Fibroblast of lung (primary cell): ENCODE data around the gene SLC38A10. TPM values are rescaled to one million over a fixed set of nuclear protein-coding genes. Genes with fewer than 3 reads are reported as not detected.

Experiments
- DNase-seq, 2 donors: peaks; one replicate each; pipeline versions ENCODE4 v3.0.0 to v3.0.0-alpha.2; 2010; ENCODE audit warnings: low read depth in 2 of 2
- H2AFZ ChIP-seq: 2 replicates; pipeline ENCODE4 v1.5.1; 2012; ENCODE audit warnings: low read length, control low read depth, inconsistent platforms
- H3K27ac ChIP-seq: 2 replicates; pipeline ENCODE4 v1.5.1; 2011; ENCODE audit warnings: low read length, control low read depth; ENCODE audit not compliant: insufficient read depth
- H3K27me3 ChIP-seq: 2 replicates; pipeline ENCODE4 v1.5.1; 2011; ENCODE audit warnings: mild to moderate bottlenecking, low read length; ENCODE audit not compliant: control insufficient read depth, insufficient read depth
- H3K36me3 ChIP-seq: 2 replicates; pipeline ENCODE4 v1.5.1; 2011; ENCODE audit warnings: low read length; ENCODE audit not compliant: control insufficient read depth, insufficient read depth
- H3K4me1 ChIP-seq: 2 replicates; pipeline ENCODE4 v1.5.1; 2011; ENCODE audit warnings: low read length; ENCODE audit not compliant: control insufficient read depth, insufficient read depth; ENCODE audit errors: extremely low read depth
- H3K4me2 ChIP-seq: 2 replicates; pipeline ENCODE4 v1.5.1; 2011; ENCODE audit warnings: low read length, control low read depth; ENCODE audit not compliant: insufficient read depth; ENCODE audit errors: extremely low read depth
- H3K4me3 ChIP-seq, 4 experiments: fragments of 200-600 bp in 1 of 4; sonication (generic) in 1 of 4; replicated peaks in 1 of 4; 2 replicates each; pipeline ENCODE4 v1.5.1; 2011 to 2016; ENCODE audit warnings: low read length in 4 of 4, low read depth in 3 of 4, mild to moderate bottlenecking in 3 of 4, control low read depth in 2 of 4, inconsistent platforms in 1 of 4, mixed read lengths in 1 of 4; ENCODE audit not compliant: insufficient read depth in 1 of 4; ENCODE audit errors: control extremely low read depth in 1 of 4
- H3K79me2 ChIP-seq: 2 replicates; pipeline ENCODE4 v1.5.1; 2012; ENCODE audit warnings: mild to moderate bottlenecking, low read length, inconsistent platforms; ENCODE audit not compliant: control insufficient read depth, insufficient read depth
- H3K9ac ChIP-seq: 2 replicates; pipeline ENCODE4 v1.5.1; 2011; ENCODE audit warnings: mild to moderate bottlenecking, low read length, control low read depth; ENCODE audit not compliant: insufficient read depth
- H3K9me3 ChIP-seq: 2 replicates; pipeline ENCODE4 v1.5.1; 2012; ENCODE audit warnings: low read depth, low read length; ENCODE audit not compliant: control insufficient read depth, insufficient read depth
- H4K20me1 ChIP-seq: 2 replicates; pipeline ENCODE4 v1.5.1; 2011; ENCODE audit warnings: low read length; ENCODE audit not compliant: control insufficient read depth, insufficient read depth; ENCODE audit errors: extremely low read depth
- EZH2 ChIP-seq: IDR thresholded peaks from 2 replicates; pipeline ENCODE4 v1.5.1; 2012; ENCODE audit warnings: low read length, control low read depth, mild to moderate bottlenecking; ENCODE audit errors: missing control alignments
- polyA plus RNA-seq, 2 donors: library from polyadenylated mRNA; depleted of rRNA in 1 of 2; stranded (reverse) in 1 of 2; unstranded in 1 of 2; fragments of >200 nt; gene quantifications; 2 replicates each; pipeline ENCODE4 v1.2.1, GENCODE V29; 2011 to 2012; ENCODE audit warnings: missing spikeins in 1 of 2
- total RNA-seq: library from RNA; depleted of rRNA; stranded (reverse); fragments of >200 nt; gene quantifications from 2 replicates; pipeline ENCODE4 v1.2.1, GENCODE V29; 2014
- TF ChIP-seq, protein P1 (sequence below), 2 donors: IDR thresholded peaks in 1 of 2; conservative IDR thresholded peaks in 1 of 2; 1 replicate in 1 of 2; 2 replicates in 1 of 2; pipeline ENCODE4 v1.5.1; 2011 to 2012; ENCODE audit warnings: low read length in 2 of 2, control low read depth in 1 of 2, inconsistent platforms in 1 of 2, low read depth in 1 of 2, mild to moderate bottlenecking in 1 of 2

Gene SLC38A10
- total and polyA plus RNA-seq, 2 donors (not counting 1 experiment from before 2014, with no cell fraction given): 23.6 to 53.2 TPM

DNA sequence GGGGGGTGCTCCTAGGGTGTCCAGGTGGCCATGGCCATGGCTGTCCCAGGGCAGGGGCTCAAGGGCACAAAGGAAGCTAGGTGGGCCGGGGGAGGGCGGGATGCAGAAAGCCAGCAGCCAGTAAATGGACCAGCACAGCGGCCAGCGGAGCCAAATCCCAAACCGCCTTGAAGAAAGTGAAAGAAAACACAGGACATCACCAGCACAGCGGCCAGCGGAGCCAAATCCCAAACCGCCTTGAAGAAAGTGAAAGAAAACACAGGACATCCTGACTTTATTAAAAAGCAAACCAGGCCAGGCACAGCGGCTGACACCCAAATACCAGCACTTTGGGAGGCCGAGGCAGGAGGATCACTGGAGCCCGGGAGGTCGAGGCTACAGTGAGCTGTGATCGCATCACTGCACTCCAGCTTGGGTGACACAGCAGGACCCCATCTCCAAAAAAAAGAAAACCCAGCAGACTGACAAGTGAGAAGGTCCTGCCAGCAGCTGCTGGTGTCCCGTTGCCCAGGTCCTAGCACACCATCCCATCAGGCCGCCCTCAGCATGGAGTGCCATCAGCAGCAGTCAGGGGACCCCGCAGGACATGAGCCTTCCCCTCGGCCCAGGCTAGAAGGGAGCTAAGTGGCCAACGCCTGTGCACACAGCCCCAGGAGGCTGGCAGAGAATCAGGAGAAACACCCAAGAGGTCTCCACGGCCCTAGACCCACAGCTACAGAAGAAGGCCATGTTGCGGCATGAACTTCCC is 17.0 kb downstream of the SLC38A10 start:
- peaks cover 1% of the 10 kb centered on the region for H3K79me2 ChIP-seq
- H3K9ac ChIP-seq: peak overlapping the region; percentile 50
- no peaks in the 10 kb centered on the region for H3K27me3 ChIP-seq
- H2AFZ ChIP-seq: no peak overlapping the region
- peak overlapping the region; percentile 75 for H3K4me2 ChIP-seq
- no peak for TF ChIP-seq EZH2
- TF ChIP-seq, protein P1, sequence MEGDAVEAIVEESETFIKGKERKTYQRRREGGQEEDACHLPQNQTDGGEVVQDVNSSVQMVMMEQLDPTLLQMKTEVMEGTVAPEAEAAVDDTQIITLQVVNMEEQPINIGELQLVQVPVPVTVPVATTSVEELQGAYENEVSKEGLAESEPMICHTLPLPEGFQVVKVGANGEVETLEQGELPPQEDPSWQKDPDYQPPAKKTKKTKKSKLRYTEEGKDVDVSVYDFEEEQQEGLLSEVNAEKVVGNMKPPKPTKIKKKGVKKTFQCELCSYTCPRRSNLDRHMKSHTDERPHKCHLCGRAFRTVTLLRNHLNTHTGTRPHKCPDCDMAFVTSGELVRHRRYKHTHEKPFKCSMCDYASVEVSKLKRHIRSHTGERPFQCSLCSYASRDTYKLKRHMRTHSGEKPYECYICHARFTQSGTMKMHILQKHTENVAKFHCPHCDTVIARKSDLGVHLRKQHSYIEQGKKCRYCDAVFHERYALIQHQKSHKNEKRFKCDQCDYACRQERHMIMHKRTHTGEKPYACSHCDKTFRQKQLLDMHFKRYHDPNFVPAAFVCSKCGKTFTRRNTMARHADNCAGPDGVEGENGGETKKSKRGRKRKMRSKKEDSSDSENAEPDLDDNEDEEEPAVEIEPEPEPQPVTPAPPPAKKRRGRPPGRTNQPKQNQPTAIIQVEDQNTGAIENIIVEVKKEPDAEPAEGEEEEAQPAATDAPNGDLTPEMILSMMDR (conservative IDR thresholded peaks at IDR 0.05 in 1 of 2, IDR thresholded peaks at IDR 0.05 in 1 of 2; ENCODE audit: low read depth in 1 of 2, low read length in 2 of 2): no peak
- H3K36me3 ChIP-seq: peaks cover 17% of the 10 kb centered on the region
- H3K4me1 ChIP-seq: peaks cover 12% of the 10 kb centered on the region
- H4K20me1 ChIP-seq: no peaks in the 10 kb centered on the region
- peak overlapping the region; percentile 18 to 55 (median 40) for H3K4me3 ChIP-seq
- peak overlapping the region; percentile 46 for H3K27ac ChIP-seq
- peak in 1 of 2 donors; percentile 72 for DNase-seq
- H3K9me3 ChIP-seq: no peaks in the 10 kb centered on the region

GRCh38 chr17:81277421-81277820 is 17.7 kb downstream of the SLC38A10 start:
- peaks cover 12% of the 10 kb centered on the region for H3K4me1 ChIP-seq
- no peak overlapping the region for H2AFZ ChIP-seq
- peak overlapping the region; percentile 73 for H3K4me2 ChIP-seq
- no peaks in the 10 kb centered on the region for H3K9me3 ChIP-seq
- H3K27ac ChIP-seq: peak overlapping the region; percentile 46
- TF ChIP-seq EZH2: no peak
- TF ChIP-seq, protein P1 (conservative IDR thresholded peaks at IDR 0.05 in 1 of 2, IDR thresholded peaks at IDR 0.05 in 1 of 2; ENCODE audit: low read depth in 1 of 2, low read length in 2 of 2): no peak
- no peaks in the 10 kb centered on the region for H3K27me3 ChIP-seq
- H4K20me1 ChIP-seq: no peaks in the 10 kb centered on the region
- DNase-seq: peak; percentile 20 to 74
- peaks cover 22% of the 10 kb centered on the region for H3K36me3 ChIP-seq
- peak overlapping the region; percentile 50 for H3K9ac ChIP-seq
- H3K4me3 ChIP-seq: peak overlapping the region; percentile 18 to 55 (median 40)
- H3K79me2 ChIP-seq: peaks cover 1% of the 10 kb centered on the region

GRCh38 chr17:81276781-81277180 is 18.3 kb downstream of the SLC38A10 start:
- Histone ChIP-seq H3K36me3 (peaks cover 18% of the 10 kb centered on the region), H3K79me2 (peaks cover 1% of the 10 kb centered on the region), H4K20me1 (no peaks in the 10 kb centered on the region), H3K4me1 (peaks cover 12% of the 10 kb centered on the region), H3K27ac (peak overlapping the region; percentile 32), H3K9me3 (no peaks in the 10 kb centered on the region), H3K4me2 (peak overlapping the region; percentile 73), H3K9ac (no peak overlapping the region), H3K4me3 (no peak overlapping the region), H3K27me3 (no peaks in the 10 kb centered on the region), H2AFZ (no peak overlapping the region)
- no peak for DNase-seq
- TF ChIP-seq EZH2: no peak
- TF ChIP-seq, protein P1 (conservative IDR thresholded peaks at IDR 0.05 in 1 of 2, IDR thresholded peaks at IDR 0.05 in 1 of 2; ENCODE audit: low read depth in 1 of 2, low read length in 2 of 2): no peak
